PC-3 (cell line): ENCODE results near the gene TAF13.

Experiments used
- EZH2phosphoT487 ChIP-seq: fragments of 300-600 bp; sonication (generic); IDR thresholded peaks from 2 replicates; pipeline ENCODE4 v1.6.1; 2018; ENCODE audit warnings: mild to moderate bottlenecking, antibody characterized with exemption, low read length, borderline replicate concordance
- TF ChIP-seq, protein P1 (sequence below): fragments of 300-600 bp; sonication (generic); conservative IDR thresholded peaks from 2 replicates; pipeline ENCODE4 v1.5.1; 2017; ENCODE audit warnings: antibody characterized with exemption, low read depth, mild to moderate bottlenecking, low read length

DNA sequence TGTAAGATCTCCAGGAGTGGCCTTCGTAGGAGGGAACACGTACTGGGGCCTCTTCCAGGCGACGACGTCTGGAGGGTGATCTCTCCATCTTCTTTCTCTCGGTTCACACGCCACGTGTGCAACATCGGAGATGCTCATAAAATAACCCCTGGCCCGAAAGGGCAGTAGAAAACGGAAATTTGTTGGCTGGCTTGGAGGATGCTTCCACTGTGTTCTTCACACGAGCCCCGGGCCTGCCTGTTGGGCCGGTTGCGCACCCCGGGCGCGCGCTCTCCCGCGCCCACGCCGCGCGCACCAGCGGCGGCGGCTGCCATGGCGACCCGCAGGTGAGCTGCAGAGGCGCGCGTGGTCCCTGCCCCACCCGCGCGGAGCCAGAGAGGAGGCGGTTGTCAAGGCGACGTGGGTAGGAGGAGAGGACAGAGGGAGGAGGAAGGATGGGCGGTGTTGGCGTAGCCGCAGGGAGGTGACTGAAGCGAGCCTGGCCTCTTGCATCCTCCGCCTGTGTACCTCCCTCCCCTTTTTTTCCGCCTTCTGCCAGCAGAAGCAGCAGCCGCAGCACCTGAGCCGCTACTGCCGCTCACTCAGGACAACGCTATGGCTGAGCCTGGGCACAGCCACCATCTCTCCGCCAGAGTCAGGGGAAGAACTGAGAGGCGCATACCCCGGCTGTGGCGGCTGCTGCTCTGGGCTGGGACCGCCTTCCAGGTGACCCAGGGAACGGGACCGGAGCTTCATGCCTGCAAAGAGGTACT lies 38.0 kb upstream of the TAF13 start, which contains the start of gene ELAPOR1:
- TF ChIP-seq, protein P1, sequence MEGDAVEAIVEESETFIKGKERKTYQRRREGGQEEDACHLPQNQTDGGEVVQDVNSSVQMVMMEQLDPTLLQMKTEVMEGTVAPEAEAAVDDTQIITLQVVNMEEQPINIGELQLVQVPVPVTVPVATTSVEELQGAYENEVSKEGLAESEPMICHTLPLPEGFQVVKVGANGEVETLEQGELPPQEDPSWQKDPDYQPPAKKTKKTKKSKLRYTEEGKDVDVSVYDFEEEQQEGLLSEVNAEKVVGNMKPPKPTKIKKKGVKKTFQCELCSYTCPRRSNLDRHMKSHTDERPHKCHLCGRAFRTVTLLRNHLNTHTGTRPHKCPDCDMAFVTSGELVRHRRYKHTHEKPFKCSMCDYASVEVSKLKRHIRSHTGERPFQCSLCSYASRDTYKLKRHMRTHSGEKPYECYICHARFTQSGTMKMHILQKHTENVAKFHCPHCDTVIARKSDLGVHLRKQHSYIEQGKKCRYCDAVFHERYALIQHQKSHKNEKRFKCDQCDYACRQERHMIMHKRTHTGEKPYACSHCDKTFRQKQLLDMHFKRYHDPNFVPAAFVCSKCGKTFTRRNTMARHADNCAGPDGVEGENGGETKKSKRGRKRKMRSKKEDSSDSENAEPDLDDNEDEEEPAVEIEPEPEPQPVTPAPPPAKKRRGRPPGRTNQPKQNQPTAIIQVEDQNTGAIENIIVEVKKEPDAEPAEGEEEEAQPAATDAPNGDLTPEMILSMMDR: no peak
- no peak; the same call in 1 of the 2 replicates for TF ChIP-seq EZH2phosphoT487
